Fibroblast of skin of abdomen (primary cell): Measurements from ENCODE around the gene USP17L20. TPM values are rescaled to one million over a fixed set of nuclear protein-coding genes. Genes with fewer than 3 reads are reported as not detected.
"Not testable (repeated sequence)": the region's sequence is repeated elsewhere in the genome, so short reads cannot be mapped to it uniquely, and the experiment has no call there.

ENCODE experiments used
- DNase-seq: peaks from one replicate; pipeline ENCODE4 v3.0.0-alpha.2; 2013
- polyA plus RNA-seq, 2 experiments: library from polyadenylated mRNA; unstranded; fragments of 120-200 nt; gene quantifications; one replicate each; pipeline ENCODE4 v1.2.1, GENCODE V29; 2013; ENCODE audit not compliant: insufficient read length in 2 of 2

Gene USP17L20, protein sequence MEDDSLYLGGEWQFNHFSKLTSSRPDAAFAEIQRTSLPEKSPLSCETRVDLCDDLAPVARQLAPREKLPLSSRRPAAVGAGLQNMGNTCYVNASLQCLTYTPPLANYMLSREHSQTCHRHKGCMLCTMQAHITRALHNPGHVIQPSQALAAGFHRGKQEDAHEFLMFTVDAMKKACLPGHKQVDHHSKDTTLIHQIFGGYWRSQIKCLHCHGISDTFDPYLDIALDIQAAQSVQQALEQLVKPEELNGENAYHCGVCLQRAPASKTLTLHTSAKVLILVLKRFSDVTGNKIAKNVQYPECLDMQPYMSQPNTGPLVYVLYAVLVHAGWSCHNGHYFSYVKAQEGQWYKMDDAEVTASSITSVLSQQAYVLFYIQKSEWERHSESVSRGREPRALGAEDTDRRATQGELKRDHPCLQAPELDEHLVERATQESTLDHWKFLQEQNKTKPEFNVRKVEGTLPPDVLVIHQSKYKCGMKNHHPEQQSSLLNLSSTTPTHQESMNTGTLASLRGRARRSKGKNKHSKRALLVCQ
- not detected for polyA plus RNA-seq (2013, experiment 1 of 2; ENCODE audit: insufficient read length)
- polyA plus RNA-seq (2013, experiment 2 of 2; ENCODE audit: insufficient read length) = not detected

DNA sequence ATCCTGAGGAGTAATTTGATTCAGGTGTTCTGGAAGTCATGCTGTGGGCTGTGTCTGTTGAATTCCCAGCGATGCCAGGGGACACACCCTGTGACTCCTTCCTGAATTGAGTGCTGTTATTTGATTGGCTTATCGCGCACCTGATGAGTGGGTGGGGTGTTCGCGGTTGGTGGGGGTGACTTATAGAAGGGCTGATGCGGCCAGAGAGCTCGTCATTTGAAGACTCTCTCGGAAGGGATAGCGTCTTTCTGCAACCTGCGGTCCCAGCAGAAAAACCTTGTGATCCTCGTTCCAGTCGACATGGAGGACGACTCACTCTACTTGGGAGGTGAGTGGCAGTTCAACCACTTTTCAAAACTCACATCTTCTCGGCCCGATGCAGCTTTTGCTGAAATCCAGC, at the start of gene USP17L20:
Gene USP17L20 (plus strand): TSS at position 301 of the 400 bp plus-strand sequence. CDS start 0 bp downstream, at position 301.
- not testable (repeated sequence) for DNase-seq

DNA sequence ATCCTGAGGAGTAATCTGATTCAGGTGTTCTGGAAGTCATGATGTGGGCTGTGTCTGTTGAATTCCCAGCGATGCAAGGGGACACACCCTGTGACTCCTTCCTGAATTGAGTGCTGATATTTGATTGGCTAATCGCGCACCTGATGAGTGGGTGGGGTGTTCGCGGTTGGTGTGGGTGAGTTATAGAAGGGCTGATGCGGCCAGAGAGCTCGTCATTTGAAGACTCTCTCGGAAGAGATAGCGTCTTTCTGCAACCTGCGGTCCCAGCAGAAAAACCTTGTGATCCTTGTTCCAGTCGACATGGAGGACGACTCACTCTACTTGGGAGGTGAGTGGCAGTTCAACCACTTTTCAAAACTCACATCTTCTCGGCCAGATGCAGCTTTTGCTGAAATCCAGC, 47.6 kb upstream of the USP17L20 start, which contains the start of gene USP17L10:
Gene USP17L10 (plus strand): TSS at position 301 of the 400 bp plus-strand sequence. CDS start 0 bp downstream, at position 301.
- not testable (repeated sequence) for DNase-seq

DNA sequence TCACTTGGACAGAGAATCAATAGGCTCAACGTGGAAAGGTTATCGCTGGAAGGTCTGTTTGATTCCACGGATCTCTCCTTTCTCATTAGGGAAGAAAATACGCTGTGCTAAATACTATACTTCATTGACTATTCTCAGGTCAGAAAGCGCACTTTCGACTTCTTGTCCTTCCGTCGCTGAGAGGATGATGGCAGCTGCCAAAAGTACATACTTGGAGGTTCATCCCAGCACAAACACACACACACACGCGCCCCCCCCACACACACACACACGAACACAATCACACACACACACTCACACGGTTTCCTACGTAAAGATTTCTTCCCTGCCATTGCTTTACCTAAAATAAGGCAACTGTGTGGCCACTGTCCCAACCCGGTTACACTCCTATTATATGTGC, 43.2 kb upstream of the USP17L20 start:
- not testable (repeated sequence) for DNase-seq

DNA sequence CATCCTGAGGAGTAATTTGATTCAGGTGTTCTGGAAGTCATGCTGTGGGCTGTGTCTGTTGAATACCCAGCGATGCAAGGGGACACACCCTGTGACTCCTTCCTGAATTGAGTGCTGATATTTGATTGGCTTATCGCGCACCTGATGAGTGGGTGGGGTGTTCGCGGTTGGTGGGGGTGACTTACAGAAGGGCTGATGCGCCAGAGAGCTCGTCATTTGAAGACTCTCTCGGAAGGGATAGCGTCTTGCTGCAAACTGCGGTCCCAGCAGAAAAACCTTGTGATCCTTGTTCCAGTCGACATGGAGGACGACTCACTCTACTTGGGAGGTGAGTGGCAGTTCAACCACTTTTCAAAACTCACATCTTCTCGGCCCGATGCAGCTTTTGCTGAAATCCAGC, 42.8 kb upstream of the USP17L20 start, which contains the start of gene USP17L11:
Gene USP17L11 (plus strand): TSS at position 301 of the 400 bp plus-strand sequence. CDS start 0 bp downstream, at position 301.
- not testable (repeated sequence) for DNase-seq

DNA sequence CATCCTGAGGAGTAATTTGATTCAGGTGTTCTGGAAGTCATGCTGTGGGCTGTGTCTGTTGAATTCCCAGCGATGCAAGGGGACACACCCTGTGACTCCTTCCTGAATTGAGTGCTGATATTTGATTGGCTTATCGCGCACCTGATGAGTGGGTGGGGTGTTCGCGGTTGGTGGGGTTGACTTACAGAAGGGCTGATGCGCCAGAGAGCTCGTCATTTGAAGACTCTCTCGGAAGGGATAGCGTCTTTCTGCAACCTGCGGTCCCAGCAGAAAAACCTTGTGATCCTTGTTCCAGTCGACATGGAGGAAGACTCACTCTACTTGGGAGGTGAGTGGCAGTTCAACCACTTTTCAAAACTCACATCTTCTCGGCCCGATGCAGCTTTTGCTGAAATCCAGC, 38.1 kb upstream of the USP17L20 start, which contains the start of gene USP17L12:
Gene USP17L12 (plus strand): TSS at position 301 of the 400 bp plus-strand sequence. CDS start 0 bp downstream, at position 301.
- not testable (repeated sequence) for DNase-seq

DNA sequence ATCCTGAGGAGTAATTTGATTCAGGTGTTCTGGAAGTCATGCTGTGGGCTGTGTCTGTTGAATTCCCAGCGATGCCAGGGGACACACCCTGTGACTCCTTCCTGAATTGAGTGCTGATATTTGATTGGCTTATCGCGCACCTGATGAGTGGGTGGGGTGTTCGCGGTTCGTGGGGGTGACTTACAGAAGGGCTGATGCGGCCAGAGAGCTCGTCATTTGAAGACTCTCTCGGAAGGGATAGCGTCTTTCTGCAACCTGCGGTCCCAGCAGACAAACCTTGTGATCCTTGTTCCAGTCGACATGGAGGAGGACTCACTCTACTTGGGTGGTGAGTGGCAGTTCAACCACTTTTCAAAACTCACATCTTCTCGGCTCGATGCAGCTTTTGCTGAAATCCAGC, 33.3 kb upstream of the USP17L20 start, which contains the start of gene USP17L13:
Gene USP17L13 (plus strand): TSS at position 301 of the 400 bp plus-strand sequence. CDS start 0 bp downstream, at position 301.
- not testable (repeated sequence) for DNase-seq

DNA sequence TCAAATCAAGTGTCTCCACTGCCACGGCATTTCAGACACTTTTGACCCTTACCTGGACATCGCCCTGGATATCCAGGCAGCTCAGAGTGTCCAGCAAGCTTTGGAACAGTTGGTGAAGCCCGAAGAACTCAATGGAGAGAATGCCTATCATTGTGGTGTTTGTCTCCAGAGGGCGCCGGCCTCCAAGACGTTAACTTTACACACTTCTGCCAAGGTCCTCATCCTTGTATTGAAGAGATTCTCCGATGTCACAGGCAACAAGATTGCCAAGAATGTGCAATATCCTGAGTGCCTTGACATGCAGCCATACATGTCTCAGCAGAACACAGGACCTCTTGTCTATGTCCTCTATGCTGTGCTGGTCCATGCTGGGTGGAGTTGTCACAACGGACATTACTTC, 27.7 kb upstream of the USP17L20 start:
- not testable (repeated sequence) for DNase-seq

DNA sequence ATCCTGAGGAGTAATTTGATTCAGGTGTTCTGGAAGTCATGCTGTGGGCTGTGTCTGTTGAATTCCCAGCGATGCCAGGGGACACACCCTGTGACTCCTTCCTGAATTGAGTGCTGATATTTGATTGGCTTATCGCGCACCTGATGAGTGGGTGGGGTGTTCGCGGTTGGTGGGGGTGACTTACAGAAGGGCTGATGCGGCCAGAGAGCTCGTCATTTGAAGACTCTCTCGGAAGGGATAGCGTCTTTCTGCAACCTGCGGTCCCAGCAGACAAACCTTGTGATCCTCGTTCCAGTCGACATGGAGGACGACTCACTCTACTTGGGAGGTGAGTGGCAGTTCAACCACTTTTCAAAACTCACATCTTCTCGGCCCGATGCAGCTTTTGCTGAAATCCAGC, 23.8 kb upstream of the USP17L20 start, which contains the start of gene USP17L15:
Gene USP17L15 (plus strand): TSS at position 301 of the 400 bp plus-strand sequence. CDS start 0 bp downstream, at position 301.
- not testable (repeated sequence) for DNase-seq

DNA sequence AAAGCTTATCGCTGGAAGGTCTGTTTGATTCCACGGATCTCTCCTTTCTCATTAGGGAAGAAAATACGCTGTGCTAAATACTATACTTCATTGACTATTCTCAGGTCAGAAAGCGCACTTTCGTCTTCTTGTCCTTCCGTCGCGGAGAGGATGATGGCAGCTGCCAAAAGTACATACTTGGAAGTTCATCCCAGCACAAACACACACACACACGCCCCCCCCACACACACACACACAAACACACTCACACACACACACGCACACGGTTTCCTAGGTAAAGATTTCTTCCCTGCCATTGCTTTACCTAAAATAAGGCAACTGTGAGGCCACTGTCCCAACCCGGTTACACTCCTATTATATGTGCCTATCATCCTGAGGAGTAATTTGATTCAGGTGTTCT, 19.5 kb upstream of the USP17L20 start:
- DNase-seq = not testable (repeated sequence)

DNA sequence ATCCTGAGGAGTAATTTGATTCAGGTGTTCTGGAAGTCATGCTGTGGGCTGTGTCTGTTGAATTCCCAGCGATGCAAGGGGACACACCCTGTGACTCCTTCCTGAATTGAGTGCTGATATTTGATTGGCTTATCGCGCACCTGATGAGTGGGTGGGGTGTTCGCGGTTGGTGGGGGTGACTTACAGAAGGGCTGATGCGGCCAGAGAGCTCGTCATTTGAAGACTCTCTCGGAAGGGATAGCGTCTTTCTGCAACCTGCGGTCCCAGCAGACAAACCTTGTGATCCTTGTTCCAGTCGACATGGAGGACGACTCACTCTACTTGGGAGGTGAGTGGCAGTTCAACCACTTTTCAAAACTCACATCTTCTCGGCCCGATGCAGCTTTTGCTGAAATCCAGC, 14.3 kb upstream of the USP17L20 start, which contains the start of gene USP17L17:
Gene USP17L17 (plus strand): TSS at position 301 of the 400 bp plus-strand sequence. CDS start 0 bp downstream, at position 301.
- not testable (repeated sequence) for DNase-seq

DNA sequence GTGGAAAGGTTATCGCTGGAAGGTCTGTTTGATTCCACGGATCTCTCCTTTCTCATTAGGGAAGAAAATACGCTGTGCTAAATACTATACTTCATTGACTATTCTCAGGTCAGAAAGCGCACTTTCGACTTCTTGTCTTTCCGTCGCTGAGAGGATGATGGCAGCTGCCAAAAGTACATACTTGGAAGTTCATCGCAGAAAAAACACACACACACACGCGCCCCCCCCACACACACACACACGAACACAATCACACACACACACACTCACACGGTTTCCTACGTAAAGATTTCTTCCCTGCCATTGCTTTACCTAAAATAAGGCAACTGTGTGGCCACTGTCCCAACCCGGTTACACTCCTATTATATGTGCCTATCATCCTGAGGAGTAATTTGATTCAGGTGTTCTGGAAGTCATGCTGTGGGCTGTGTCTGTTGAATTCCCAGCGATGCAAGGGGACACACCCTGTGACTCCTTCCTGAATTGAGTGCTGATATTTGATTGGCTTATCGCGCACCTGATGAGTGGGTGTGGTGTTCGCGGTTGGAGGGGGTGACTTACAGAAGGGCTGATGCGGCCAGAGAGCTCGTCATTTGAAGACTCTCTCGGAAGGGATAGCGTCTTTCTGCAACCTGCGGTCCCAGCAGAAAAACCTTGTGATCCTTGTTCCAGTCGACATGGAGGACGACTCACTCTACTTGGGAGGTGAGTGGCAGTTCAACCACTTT, 9.8 kb upstream of the USP17L20 start, which contains the start of gene USP17L18:
Gene USP17L18 (plus strand): TSS at position 678 of the 728 bp plus-strand sequence. CDS start 0 bp downstream, at position 678.
- peak; percentile 0 for DNase-seq

DNA sequence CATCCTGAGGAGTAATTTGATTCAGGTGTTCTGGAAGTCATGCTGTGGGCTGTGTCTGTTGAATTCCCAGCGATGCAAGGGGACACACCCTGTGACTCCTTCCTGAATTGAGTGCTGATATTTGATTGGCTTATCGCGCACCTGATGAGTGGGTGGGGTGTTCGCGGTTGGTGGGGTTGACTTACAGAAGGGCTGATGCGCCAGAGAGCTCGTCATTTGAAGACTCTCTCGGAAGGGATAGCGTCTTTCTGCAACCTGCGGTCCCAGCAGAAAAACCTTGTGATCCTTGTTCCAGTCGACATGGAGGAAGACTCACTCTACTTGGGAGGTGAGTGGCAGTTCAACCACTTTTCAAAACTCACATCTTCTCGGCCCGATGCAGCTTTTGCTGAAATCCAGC, 4.8 kb upstream of the USP17L20 start, which contains the start of gene USP17L19:
Gene USP17L19 (plus strand): TSS at position 301 of the 400 bp plus-strand sequence. CDS start 0 bp downstream, at position 301.
- not testable (repeated sequence) for DNase-seq

DNA sequence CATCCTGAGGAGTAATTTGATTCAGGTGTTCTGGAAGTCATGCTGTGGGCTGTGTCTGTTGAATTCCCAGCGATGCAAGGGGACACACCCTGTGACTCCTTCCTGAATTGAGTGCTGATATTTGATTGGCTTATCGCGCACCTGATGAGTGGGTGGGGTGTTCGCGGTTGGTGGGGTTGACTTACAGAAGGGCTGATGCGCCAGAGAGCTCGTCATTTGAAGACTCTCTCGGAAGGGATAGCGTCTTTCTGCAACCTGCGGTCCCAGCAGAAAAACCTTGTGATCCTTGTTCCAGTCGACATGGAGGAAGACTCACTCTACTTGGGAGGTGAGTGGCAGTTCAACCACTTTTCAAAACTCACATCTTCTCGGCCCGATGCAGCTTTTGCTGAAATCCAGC, 4.6 kb downstream of the USP17L20 start, which contains the start of gene USP17L21:
Gene USP17L21 (plus strand): TSS at position 301 of the 400 bp plus-strand sequence. CDS start 0 bp downstream, at position 301.
- DNase-seq = not testable (repeated sequence)

DNA sequence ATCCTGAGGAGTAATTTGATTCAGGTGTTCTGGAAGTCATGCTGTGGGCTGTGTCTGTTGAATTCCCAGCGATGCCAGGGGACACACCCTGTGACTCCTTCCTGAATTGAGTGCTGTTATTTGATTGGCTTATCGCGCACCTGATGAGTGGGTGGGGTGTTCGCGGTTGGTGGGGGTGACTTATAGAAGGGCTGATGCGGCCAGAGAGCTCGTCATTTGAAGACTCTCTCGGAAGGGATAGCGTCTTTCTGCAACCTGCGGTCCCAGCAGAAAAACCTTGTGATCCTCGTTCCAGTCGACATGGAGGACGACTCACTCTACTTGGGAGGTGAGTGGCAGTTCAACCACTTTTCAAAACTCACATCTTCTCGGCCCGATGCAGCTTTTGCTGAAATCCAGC, 9.4 kb downstream of the USP17L20 start, which contains the start of gene USP17L22:
Gene USP17L22 (plus strand): TSS at position 301 of the 400 bp plus-strand sequence. CDS start 0 bp downstream, at position 301.
- not testable (repeated sequence) for DNase-seq

DNA sequence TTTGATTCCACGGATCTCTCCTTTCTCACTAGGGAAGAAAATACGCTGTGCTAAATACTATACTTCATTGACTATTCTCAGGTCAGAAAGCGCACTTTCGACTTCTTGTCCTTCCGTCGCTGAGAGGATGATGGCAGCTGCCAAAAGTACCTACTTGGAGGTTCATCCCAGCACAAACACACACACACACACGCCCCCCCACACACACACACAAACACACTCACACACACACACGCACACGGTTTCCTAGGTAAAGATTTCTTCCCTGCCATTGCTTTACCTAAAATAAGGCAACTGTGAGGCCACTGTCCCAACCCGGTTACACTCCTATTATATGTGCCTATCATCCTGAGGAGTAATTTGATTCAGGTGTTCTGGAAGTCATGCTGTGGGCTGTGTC, 13.8 kb downstream of the USP17L20 start:
- not testable (repeated sequence) for DNase-seq
